GM21717 (cell line): ENCODE measurements around the gene PCAT6.
A peak's percentile ranks its signal among the peaks of the same experiment; 100 is the strongest.

ENCODE experiments used
- ATAC-seq: cut with Tn5 transposase; IDR thresholded peaks from one replicate; pipeline ENCODE4 v1.9.1; 2021; ENCODE audit warnings: mild to moderate bottlenecking, moderate library complexity; ENCODE audit not compliant: unreplicated experiment

The PCAT6 gene

DNA sequence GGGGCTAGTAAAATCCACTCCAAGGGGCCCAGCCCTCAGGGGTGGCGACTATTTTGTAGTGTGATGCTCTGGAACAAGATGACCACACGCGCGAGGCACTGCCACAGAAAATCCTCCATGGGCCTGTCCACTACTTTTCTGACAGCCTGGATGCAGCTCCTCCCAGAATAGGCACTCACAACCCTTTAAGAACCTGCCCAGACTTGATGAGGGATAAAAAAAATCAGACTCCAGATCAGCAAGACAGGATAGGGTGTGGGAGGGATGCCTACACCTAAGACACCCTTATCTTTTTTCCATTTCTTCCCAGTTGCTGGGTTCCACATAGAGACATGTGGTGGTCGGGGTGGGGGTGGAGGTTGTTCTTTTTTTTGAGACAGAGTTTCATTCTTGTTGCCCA is 33.5 kb downstream of the PCAT6 start:
- no peak for ATAC-seq

DNA sequence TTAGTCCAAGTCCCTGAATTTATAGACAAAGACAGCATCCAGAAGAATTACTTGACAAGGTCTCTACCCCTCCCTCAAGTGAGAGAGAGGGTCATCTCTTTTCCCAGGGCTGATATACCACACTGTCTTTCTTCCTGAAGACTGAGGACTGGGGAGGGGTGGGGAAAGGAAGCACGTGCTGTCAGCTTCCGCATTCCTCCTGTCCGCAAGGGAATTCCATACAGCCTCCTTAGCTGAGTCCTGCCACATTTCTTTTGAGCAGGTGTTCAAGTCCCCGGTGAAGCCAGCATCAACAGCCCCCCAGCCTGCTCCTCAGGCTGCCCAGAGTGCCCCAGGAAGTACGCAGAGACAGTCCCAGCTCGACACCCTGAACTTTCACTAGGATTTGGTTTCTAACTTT is 34.2 kb downstream of the PCAT6 start:
- ATAC-seq: no peak

DNA sequence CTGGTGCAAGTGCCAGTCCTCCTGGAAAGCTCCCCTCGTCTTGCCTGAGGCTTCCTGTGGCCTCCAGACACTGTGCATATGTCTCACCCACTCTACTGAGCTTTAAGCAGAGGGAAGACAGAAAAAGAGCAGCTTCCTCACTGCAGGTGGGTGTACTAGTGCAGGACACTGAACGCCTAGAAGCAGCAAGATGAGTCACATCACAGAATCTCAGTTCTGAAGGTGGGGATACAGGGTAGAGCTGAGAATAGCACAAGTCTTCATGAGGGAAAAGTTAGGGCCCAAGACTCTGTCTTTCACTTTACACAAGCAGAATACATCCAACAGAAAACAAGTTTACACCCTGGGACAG is 37.4 kb downstream of the PCAT6 start:
- peak; percentile 70 for ATAC-seq

DNA sequence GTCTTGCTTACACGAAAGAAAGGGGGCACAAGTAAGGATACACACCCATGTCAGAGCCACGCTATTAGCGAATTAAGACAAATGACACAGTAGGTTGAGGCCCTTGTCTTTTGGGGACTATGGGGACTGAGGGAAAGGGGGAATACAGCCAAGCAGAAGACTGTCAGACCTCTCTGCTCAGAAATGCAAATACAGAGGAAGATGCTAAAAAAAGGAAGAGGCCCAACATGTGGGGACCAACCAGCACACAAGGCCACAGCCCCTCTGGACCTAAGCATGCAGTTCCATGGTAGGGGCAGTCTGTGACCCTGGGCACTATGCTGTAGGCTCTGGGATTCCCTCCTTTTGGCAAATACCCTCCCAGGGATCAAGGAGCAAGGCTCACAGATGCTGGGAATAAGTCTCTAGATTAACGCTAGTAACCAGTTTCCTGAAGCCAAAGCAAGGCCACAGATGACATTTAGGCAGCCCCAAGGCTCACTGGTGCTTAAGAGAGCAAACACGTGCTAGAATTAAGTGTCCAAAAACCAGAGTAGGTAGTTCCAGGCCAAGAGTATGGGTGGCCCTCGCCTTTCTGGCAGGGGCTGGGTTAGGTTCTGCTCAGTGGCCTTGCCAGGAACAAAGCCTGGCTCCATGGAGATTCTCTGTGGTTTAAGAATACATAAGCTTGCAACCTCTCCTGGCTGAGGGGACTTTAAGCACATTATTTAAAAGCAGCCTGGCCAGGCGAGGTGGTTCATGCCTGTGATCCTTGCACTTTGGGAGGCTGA is 40.0 kb downstream of the PCAT6 start:
- no peak for ATAC-seq

DNA sequence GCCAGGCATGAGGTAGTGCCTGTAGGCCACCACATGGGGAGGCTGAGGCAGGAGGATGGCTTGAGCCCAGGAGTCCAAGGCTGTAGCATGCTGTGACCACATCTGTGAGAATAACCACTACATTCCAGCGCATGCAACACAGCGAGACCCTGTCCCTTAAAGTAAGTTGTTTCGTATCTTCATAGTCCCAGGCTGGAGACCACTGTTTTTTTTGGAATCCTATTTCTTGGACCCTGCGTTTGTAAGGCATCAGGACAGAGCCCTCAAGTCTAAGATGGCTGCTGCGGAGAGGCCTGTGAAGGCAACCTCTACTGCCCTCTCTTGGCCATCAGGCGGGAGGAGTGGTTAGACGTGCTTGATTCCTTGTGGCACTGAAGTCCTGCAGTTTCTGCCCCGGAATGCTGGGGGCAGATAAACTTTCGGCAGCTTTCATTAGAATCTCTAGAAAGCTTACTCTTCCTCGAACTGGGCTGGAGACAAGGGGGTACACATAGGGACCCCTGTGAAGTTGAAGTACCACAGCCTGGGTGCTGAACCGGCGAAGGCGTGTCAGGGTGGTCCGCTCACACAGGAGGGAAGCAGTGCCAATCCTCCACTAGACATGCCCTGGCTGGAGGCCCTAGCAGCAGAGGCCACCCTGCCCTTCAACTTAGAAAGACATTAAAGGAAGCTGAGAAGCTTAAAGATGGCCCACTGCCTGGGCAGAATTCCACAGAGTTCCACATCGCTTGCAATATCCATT is 41.6 kb downstream of the PCAT6 start:
- ATAC-seq: no peak

DNA sequence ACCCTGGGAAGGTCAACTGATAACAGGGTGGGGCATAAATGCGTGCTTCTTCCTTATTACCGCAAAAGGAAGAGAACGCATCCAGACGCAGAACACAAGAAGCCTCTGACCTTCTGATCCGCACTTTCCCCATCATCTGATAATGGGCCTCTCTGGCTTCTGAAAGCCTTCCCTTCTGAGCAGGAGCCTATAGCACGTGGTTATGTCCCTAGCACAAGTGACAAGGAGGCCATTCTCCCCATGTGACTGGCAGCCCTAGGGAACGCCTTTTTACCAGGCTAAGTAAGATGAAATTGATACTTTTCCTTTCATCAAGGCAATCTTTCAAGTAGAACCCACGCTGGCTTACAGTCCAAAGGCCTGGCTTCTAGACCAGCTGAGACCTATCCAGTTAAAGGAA is 44.0 kb downstream of the PCAT6 start:
- no peak for ATAC-seq

DNA sequence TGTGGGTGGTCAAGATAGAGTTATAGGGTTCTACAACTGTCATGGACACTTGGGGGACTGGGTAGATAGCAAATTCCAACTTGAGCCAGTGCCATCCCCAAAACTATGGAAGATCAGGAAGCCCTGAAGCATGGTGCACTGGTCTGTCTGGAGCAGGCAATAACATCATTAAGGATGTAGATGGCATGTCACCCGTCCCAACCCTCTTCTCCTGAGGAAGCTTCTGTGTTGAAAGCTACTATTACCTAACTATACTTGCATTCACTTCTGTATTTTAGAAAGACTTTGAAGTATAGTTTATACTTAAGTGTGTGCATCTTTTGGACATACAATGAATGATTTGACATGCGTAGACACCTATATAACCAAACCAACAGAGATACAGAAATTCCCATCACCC is 45.3 kb downstream of the PCAT6 start:
- ATAC-seq: no peak

DNA sequence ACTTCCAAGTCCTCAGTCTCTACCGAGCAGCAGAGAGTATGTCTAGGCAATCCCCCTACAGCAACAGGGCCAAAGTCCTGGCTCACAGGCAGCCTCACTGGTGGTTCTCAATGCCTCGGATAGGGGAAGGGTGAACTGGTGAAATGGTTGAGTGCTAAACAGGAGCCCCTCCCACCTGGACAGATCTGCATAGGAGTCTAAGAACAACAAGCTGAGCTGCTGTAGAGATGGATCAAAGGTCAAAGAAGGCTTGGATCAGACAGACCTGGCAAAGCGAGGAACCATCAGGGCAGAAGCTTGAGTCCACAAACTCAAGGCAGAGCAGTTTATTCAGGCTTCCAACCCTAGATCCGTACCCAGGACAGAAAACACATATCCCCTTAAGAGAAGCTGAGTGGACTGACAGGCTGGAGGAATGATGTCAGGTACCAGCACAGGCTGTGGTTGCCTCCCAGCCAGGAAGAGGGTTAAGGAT is 46.4 kb downstream of the PCAT6 start:
- ATAC-seq: no peak

DNA sequence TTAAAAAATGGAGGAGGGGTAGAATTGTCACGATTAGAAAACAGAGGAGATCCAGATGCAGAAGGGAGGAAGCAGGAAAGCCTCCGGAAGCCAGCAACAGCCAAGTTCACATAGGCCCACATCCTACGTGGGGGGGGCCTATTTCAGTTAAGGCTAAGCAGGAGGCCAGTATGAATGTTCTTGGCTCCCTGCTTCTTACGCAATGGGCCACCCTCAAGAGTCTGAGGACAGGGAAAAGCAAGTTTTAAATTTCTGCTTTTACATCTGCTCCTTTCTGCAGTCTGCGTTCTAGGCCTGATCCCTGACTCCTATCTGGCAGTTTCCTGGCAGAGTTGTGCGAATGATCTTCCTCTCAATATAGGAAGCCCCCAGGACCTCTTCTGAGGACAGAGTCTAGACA is 47.6 kb downstream of the PCAT6 start:
- no peak for ATAC-seq

DNA sequence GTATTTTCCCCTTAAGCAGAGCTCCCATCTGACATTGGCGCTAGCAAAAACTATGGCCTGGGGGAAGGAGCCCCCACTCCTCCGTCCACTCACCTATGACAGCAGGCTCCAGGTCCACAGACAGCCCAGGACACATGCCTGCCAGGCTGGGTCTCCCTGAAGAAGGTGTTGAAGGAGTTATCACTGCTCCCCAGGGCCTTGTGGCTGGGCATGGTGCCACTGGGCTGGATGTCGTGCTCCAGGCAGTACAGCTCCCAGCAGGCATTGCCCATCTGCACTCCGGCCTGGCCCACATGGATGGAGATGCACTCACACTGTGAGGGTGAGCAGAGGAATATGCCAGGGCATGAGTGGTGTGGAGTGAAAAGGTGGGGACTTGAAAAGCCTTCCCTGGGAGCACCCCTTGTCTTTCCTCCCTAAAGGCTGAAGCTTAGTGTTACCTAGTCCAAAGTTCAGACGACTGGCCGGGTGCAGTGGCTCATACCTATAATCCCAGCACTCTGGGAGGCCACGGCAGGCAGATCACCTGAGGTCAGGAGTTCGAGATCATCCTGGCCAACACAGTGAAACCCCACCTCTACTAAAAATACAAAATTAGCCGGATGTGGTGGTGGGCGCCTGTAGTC is 48.1 kb downstream of the PCAT6 start:
- no peak for ATAC-seq

DNA sequence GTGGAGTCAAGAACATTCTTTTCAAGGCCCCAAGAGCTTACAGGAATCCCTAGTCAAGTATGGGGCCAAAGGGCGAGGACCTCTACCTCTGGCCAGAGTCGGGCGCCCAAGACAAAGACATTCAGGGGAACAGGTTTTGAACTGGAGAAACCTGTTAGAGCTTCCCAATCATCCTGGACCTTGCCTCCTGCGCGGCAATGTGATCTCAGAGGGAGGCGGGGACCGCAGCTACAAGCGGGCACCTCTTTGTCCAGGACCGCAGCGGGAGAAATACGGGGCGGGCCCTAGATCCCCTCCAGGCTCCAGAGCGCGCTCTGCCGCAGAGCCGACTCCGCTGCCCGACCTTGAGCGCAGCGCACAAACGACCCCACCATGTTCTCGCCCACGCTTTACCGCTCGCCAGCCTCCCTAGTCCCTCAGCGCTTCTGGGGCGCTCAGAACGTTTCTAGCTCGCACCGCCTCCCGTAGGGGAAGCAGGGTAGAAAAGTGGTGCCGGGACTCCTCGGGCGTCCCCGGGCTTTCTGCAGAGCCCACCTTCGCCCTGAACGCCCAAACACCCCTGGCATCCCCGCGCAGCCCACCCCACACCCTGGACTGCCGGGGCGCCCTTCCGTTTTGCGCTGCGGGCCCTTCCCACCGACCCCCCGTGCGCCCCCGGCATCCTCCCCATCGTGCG is 50.1 kb downstream of the PCAT6 start:
- no peak for ATAC-seq
